HG03558 (cell line): ENCODE measurements around the gene DERL3.

Experiments used
- ATAC-seq: cut with Tn5 transposase; IDR thresholded peaks from one replicate; pipeline ENCODE4 v1.9.1; 2021; ENCODE audit warnings: moderate number of reproducible peaks; ENCODE audit not compliant: unreplicated experiment; ENCODE audit errors: extremely low read depth

The DERL3 gene

GRCh38 chr22:23847991-23848864, 9.4 kb upstream of the DERL3 start:
- no peak for ATAC-seq

DNA sequence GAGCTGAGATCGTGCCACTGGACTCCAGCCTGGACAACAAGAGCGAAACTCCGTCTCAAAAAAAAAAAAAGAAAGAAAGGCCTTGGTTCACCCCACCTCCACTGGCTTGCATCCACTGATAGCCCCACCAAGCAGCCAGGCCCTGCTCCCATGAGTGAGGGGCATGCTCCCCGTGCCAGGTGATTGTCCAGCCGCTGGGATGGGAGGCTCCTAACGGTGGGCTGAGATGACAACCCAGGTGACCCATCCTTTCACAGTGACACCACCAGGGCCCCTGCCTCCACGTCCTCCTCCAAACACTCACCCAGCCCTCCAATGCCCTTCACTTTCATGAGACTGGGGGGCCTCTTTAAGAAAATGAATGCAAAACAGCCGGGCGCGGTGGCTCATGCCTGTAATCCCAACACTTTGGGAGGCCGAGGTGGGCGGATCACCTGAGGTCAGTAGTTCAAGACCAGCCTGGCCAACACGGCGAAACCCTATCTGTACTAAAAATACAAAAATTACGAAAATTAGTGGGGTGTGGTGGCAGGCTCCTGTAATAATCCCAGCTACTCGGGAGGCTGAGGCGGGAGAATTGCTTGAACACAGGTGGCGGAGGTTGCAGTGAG, 8.6 kb upstream of the DERL3 start:
- ATAC-seq, result no peak

DNA sequence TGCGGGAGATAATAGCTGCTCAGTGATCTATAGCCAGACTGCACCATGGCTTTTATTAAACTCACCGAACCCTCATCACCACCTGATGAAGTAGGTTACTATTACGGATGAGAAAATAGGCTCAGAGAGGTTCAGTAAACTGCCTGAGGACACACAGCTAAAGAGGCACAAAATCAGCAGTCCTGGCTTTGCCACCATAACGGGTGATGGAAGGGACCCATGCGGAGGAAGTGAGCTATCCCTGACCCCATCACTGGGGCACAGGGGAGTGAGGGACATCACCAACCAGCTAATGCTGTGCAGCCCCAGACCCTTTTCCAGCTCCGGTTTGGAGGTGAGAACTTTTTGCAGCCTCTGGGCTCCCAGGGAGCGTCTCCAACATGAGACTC, 7.3 kb upstream of the DERL3 start:
- no peak for ATAC-seq

- ATAC-seq, result no peak
These were observed 6.7 kb upstream of the DERL3 start for GRCh38 chr22:23845265-23846080.

DNA sequence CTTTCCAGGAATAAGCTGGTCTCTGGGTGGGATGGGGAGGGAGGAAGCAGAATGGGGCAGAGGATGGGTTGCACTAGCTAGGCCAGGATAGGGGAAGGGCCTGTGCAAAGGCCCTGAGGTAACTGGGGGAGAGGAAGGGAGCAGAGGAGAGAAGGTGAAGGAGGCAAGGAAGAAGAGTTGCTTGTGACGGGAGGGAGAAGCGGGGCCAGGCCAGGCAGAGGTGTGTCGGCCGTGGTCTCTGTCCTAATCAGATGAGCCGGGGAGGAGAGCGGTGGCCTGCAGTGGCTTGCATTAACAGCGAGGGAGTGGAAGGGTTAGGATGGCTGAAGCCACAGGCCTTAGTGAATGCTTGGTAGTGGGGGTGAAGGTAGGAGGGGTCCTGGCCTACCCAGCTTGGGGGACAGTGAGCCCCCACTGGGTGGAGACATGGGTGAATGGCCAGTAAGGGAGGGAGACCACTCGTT, 6.0 kb upstream of the DERL3 start:
- ATAC-seq, result no peak

- no peak for ATAC-seq
These were observed 3.8 kb upstream of the DERL3 start for GRCh38 chr22:23842599-23842998.

- no peak for ATAC-seq
These were observed 3.1 kb upstream of the DERL3 start for GRCh38 chr22:23841736-23842445.

- no peak for ATAC-seq
These were observed 2.5 kb upstream of the DERL3 start for GRCh38 chr22:23841292-23841691.

DNA sequence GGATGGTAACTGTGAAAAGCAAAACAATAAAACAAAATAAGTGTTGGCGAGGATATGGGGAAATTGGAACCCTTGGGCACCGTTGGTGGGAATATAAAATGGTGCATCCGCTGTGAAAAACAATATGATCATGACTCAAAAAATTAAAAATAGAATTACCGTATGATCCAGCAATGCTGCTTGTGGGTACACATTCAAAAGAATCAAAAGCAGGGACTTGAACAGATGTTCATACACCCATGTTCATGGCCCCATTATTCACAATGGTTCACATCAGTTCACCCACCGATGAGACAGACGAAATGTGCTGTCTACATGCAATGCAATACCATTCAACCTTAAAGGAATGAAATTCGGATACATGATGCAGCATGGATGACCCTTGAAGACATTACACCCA, 1.2 kb upstream of the DERL3 start:
- no peak for ATAC-seq

DNA sequence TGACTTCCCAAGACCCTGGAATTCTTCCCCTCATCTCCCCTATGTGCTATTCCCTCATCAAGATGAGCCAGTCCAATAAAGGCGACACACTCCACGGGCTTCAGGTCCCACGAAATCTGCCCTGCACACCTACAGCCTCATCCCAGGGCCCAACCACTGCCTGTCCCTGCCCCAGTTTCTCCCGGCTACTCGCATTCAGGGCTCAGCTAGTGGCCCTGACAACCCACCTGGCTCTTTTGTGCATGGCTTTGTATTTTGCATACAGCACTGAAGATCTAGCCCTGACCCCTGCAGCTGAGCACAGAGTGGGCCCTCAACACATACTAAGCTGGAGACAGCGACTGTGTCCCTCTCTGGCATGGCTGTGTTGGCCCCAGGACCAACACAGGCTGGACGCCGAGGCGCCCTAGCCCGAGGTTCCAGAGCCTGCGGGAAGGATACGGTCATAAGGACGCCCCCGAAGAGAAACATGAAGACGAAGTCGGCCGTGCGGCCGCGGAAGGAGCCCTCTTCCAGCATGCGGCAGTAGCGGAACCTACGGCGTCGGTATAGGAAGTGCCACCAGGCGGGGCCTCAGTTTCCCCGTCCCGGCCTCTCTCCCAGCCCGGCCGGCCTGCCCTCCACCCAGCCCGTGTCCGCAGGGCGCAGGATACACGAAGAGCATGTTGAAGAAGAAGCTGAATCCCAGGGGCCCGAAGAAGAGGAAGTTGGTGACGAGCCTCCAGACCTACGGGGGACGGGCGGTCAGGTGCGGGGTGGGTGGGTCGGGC, 710 bp downstream of the DERL3 start:
- ATAC-seq, result no peak

DNA sequence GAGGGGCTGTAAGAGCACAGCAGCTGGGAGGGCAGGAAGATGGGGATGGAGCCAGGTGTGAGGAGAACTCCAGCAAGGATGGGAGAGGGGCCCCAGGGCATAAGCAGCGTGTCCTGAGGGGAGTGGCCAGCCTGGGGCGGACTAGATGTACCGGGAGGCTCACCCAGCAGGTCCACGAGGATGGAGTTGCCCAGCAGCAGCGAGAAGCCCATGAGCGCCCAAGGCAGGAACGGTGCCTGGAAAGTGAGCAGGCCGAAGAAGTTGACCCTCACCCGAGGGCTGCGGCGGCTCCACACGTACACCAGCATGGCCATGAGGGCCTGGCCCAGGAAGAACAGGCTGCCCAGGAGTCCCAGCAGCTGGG, 1.3 kb downstream of the DERL3 start:
- no peak for ATAC-seq

- no peak for ATAC-seq
These were observed 1.9 kb downstream of the DERL3 start for GRCh38 chr22:23836692-23837495.

- no peak for ATAC-seq
These were observed 2.5 kb downstream of the DERL3 start for GRCh38 chr22:23836281-23836680.

DNA sequence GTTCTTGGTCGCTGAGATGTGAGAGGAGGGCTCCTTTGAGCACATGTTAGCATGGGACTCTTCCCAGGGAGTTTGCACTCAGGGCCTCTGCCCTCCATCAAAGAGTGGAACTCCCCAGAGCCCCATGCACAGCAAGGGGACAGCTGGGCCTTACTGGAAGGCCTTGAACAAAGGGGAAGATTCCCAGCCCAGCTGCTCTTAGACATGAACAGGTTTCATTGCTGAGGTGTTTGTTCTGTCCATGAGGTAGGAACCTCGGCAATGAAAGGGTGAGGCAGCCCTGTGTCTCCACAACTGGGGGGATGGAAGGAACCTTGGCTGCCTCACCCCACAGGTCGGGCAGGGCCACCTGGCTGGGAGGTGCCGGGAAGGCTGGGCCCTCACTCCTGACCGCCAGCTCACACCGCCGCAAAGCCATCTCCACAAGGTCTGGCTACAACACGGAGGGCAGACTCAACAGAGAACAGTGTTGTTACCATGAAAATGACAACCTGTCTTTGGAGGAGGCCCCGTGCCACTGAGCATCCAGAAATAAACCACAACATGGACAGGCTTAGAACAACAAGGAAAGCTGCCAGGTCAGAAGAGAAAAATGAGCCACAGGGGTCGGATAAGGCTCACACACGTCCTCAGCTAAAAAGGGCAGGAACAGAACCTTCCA, 3.2 kb downstream of the DERL3 start:
- ATAC-seq, result no peak

DNA sequence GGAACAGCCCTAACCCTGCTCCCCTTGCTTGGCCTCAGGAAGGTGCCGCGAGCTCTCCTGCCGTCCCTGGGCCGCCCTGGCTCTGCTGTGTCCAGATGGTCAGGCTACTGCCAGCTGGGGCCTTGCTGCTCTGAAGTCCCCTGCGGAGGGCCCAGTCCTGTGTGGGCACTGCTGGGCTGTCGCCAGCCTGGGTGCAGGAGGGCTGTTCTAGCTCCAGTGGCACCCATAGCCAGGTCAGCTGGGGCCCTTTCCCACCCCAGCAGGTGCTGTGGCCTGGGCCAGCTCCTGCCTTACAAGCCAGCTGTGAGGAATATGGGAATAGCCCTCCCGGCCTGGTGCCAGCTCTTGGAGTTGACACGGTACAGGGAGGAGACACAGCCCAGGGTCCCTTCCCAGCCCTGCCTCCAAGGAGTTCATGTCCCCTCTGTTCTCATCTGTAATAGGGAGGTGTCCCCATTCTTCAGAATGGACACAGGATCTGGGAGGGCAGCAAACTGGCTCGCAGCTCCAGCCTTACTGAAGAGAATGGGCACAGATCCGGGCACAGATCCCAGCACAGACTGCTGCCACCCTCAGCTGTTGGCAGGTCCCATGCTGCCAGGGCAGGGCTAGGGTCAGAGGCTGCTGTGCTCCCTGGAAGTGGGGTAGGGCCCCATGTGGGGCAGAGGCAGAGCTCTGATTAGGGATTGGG, 3.9 kb downstream of the DERL3 start:
- ATAC-seq, result no peak

GRCh38 chr22:23834406-23834792, 4.4 kb downstream of the DERL3 start:
- ATAC-seq, result no peak

DNA sequence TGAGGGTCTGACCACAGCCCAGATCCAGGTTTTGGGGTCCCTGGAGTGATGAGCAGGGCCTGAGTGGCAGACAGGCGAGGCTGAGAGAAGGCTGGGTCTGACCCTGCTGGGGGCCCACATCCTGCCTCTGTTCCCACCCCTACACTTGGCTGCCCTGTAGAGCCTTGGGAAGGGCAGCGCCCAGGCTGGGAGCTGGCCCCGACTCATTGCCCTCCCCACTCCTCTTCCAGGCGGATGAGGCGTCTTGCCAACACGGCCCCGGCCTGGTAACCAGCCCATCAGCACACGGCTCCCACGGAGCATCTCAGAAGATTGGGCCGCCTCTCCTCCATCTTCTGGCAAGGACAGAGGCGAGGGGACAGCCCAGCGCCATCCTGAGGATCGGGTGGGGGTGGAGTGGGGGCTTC, 4.9 kb downstream of the DERL3 start:
- no peak for ATAC-seq
